Esophagus mucosa (tissue), 1 donor: ENCODE data around the gene COQ2. TPM values are rescaled to one million over a fixed set of nuclear protein-coding genes. Genes with fewer than 3 reads are reported as not detected.
"Not testable (repeated sequence)": the region's sequence is repeated elsewhere in the genome, so short reads cannot be mapped to it uniquely, and the experiment has no call there.

ENCODE experiments used
- ATAC-seq: fragments of 200-7000 bp; cut with Tn5 transposase; one replicate; pipeline ENCODE4 v1.9.1; 2020
- total RNA-seq: library from RNA; stranded (reverse); gene quantifications from one replicate; pipeline ENCODE4 v1.2.4, GENCODE V29; 2023
- donor health status: DM: yes; HTN: yes; CAD: no.

COQ2 gene
- total RNA-seq, 1 donor from 2014 or later: 16.7 TPM

GRCh38 chr4:83282049-83282535 lies 2.5 kb downstream of the COQ2 start:
- ATAC-seq: no peak

DNA sequence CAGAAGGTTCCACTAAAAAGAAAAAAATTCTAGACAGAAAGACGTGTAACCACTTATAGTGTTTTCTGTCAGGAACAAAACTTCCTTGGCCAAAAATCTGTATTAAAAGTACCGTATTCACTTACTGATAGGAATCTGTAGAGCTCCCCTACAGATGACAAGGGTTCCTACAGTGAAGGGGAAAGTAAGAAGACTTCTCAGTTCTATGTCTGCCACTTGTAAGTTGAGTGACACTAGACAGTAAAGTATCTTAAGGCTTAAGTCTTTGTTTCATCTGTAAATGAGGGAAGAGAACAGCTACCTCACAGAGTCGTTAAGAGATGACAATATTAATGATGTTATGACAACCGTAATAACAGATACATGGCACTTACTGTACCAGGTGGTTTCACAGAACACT lies 3.3 kb downstream of the COQ2 start:
- no peak for ATAC-seq

- ATAC-seq: no peak
Measured at GRCh38 chr4:83276299-83277040, 8.1 kb downstream of the COQ2 start.

- ATAC-seq: not testable (repeated sequence)
Measured at GRCh38 chr4:83273926-83274325, 10.7 kb downstream of the COQ2 start.

- no peak for ATAC-seq
Measured at GRCh38 chr4:83272900-83273299, 11.7 kb downstream of the COQ2 start.

DNA sequence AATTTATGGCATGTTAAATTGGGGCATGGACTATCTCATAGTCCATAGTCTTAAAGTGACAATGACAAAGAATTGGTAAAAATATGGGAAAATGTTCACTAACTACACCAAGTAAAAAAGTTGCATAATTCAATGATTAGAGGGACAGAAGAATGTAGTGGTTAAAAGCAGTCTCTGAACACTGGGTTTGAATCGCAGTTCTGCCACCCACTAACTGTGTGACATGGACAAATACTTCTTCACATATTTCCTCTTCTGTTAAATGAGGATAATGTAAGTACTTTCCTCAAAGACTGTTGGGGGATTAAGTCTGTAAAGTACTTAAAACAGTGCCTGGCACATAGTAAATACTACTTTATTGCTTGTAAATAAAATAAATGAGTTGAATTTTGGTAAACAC lies 15.3 kb downstream of the COQ2 start:
- no peak for ATAC-seq

DNA sequence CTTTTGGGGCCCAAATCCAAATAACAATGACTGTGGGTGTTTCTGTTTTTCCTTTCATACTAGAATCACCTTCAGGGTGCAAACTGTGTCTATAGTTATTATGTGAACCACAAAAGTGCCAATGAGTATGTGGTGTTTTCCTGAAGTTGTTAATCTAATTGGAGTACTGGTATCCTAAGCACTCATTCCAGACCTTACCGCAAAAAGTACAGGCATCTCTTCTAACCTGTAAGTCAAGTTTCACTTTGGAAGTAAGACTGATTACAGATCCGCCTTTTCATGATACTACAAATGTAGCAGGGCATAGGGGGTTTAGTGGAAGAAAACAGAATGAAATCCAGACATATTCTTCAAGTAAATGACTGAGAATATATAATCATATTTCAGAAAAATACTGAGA lies 16.1 kb downstream of the COQ2 start:
- no peak for ATAC-seq

DNA sequence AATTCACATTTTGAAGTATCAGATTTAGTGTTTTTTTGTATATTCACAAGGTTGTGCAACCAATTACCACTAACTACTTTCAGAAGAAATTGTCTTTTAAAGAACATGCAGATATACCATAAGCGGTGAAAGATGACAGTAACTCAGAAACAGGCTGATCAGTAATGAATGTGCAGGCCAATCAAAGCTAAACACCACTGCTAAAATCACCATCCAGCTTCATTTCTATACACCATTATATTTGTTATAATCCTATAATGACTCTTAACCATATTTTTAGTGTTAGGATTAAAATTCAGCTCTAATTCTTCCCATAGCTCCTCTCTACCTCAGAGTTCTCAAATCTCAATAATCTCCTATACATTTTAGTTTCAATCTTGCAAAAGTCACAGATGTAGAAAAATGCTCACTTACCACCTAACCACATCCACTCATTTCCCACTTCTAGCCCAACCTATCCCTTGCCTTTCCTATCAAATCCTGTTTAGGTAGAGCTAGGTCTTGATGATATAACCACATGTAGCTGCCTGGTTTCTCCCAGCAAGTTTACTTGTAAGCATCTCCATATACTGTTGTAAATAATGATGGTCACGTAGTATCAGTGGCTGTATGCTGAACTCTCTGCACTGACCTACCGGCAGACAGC lies 16.6 kb downstream of the COQ2 start:
- no peak for ATAC-seq

DNA sequence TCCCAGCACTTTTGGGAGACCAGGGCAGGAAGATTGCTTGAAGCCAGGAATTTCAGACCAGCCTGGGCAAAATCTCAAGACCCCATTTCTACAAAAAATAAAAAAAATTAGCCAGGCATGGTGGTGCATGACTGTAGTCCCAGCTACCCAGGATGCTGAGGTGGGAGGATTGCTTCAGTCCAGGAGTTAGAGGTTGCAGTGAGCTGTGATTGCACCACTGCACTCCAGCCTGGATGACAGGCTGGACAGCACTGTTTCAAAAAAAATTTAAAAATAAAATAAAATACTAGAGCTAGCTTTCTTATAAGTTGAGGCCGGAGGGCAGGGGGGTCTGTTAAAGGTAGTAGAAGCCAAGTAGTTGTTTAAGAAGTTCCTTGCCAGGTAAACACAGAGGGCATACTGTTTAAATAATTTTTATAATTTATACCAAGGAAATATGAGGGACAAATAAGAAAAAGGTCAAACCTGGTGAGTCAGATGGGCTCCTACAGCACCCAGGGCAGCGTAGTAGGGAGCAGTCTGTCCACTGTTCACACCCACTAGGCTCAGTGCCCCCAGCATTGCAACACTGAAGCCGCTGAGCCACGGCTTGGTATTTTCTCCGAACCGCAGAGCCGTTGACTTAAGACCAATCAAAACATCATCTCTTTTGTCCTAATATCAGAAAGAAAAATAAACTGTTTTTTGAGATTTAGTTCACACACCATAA lies 17.3 kb downstream of the COQ2 start:
- no peak for ATAC-seq

GRCh38 chr4:83266689-83267088 lies 17.9 kb downstream of the COQ2 start:
- no peak for ATAC-seq

GRCh38 chr4:83263106-83263505 lies 21.5 kb downstream of the COQ2 start:
- no peak for ATAC-seq

DNA sequence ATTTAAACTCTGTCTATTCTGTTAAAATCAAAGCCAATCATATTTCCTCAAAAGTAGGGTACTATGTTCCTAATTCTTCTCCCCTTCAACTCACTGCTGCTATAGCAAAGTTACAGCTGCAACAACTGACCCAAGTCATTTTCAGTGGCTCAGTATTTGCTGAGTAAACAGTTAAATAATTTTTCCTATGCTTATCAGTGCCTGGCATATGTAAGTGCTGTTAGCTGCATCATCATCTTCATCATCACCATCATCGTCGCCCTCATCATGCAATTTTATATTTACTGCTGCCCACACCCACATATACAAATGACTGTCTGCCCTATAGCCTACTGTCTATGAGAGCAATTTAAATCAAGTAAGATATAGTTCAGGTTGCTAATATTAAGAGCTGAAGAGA lies 21.9 kb downstream of the COQ2 start:
- ATAC-seq: no peak

DNA sequence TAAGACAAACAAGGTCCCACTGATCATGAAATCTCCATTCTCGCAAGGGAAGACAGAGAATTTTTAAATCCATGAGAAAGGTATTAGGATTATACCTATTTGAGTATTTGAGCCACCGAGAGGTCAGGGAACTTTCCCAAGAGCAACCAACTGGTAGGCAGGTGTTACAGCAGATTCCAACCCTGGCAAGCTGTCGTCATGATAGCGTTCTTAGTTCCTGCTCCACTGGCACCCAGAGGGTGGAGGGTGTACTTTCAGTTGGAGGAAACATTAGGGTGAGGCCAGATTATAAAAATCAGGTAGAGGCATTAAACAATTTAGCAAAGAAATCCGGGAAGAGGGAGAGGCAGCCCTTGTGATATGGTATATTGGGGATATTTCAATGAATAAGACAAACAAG lies 23.3 kb downstream of the COQ2 start:
- no peak for ATAC-seq

DNA sequence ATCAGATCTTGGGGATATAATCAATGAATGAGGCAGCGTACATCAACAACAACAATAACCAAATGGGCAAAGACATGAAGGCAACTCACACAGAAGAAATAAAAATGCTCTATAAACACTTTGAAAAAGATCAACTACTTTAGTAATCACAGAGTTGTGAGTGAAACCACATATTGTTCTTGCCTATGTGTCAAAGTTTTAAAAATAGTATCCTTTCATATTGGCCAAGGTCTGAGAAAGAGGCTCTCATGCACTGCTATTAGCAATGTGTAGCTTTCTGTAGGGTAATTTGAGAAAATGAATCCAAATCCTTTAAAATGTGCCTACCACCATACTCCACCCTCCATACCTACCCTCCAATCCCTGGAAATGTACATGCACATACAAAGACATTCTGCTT lies 25.0 kb downstream of the COQ2 start:
- no peak for ATAC-seq

DNA sequence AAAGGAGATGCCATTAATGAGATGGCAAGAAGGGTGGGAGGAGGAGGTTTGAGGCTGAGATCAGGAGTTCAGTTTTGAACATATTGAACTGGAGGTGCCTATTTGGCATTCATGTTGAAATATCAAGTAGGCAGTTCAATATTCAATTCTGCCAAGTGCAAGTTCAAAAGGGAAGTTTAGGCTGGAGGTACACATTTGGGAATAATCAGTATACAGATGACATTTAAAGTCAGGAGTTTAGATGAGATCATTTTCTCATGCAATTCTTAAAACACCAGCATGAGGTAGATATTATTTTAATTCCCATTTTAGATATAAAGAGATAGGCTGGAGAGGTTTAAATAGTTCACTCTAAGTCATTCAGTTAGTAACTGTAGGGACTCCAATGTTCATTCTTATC lies 26.1 kb downstream of the COQ2 start:
- no peak for ATAC-seq

- ATAC-seq: no peak
Measured at GRCh38 chr4:83257811-83258210, 26.8 kb downstream of the COQ2 start.

DNA sequence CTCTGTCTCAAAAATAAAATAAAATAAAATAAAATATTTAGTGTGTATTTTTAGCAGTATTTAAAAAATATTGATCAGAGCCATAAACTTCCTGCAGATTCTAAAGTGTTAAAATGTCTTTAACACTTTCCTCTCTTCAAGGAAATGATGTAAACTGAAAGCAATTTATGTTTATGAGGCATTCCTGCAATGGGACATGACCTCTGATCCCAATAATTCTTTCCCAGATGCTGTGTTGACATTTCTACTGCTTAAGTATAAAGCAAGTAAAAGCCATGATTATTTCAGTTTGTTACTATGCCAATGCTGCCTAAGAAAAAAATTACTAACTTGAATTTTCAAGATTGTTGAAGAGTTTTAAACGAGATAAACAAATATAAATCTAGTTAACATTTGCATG lies 29.0 kb downstream of the COQ2 start:
- no peak for ATAC-seq

GRCh38 chr4:83252782-83253405 lies 31.7 kb downstream of the COQ2 start:
- ATAC-seq: peak; percentile 55

DNA sequence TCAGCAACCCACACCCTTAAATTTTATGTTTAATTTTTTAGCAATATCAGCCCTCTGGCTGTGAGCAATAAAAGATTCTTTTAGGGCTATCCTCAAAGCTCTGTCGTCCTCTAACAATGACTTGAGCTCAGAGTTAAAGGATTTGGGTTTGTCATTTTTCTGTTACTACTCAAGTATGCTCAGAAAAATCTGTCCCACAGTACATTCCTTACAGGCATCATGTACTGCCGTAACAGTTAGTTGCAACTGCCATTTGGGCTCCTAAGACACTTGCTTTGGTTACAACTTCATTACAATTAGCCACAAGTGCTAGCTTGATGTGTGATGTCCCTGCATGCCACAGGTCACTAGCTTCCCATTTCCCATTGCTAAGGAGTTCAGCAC lies 33.2 kb downstream of the COQ2 start:
- no peak for ATAC-seq

DNA sequence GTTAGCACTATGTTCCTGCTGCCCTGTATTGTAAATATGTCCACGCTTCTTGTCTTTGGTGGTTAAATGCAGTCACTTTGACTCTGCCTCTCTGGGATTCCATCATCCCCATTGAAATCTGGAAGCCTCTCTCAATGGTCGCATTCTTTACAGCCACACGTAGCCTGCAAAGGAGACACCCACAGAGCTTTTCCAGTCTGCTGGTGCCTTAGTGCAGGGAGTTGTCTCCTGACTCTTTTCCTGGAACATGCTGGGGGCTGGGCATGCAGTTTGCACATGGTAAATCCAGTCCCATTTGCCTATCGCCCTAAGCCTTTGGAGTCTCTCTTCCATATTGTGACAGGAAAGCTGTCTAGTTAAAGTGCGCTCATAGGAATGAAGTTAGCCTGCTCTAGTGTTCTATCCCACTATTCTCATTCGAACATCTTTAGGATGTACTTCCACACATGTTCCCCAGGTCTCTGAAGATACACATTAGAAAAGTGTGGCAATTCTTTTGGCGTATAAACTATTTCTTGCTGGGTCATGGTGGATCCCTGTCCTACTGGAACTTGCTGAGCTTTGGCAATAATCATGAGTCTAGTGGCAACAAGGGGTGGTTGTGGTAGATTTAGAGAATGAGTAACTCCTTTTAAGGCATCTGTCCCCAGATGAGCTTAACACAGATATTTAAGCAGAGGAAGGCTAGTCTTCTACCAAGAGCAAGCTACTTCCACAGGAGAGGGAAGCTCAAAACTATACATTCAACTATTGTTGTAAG lies 33.7 kb downstream of the COQ2 start:
- peak; percentile 20 for ATAC-seq

DNA sequence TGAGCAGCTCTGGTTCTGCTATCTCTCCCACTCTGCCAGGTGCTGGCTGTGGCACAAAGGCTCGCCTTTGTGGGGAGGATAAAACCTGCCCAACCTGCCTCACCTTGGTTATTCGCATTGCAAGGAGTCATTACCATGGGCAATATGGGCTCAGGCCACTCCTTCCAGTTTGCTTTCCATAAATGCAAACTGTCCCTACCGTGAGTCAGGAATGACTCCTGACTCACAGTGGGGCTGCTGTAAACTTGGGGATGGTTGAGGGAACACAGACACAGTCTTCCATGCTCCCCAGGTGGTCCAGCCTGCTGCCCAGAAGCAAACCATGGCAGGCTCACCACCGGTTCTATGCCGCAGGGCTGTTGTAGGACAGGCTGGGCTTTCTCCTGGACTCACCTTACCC lies 36.1 kb downstream of the COQ2 start:
- peak; percentile 94 for ATAC-seq
